Liver (tissue), 9 donors: ENCODE data around the gene PIGK. TPM values are rescaled to one million over a fixed set of nuclear protein-coding genes. Genes with fewer than 3 reads are reported as not detected.

ENCODE experiments used
- DNase-seq: peaks from one replicate; pipeline ENCODE4 v3.0.0-alpha.2; 2017; ENCODE audit warnings: low spot score
- H3K27ac ChIP-seq, 2 donors: one replicate each; pipeline ENCODE4 v1.7.0; 2013; ENCODE audit warnings: inconsistent platforms in 2 of 2, low read length in 2 of 2, control low read depth in 1 of 2, low read depth in 1 of 2, mild to moderate bottlenecking in 1 of 2
- H3K27me3 ChIP-seq, 4 donors: one replicate each; pipeline versions ENCODE4 v1.6.1 to v1.7.0; 2013; ENCODE audit warnings: low read length in 3 of 4, inconsistent platforms in 1 of 4, mild to moderate bottlenecking in 1 of 4, moderate library complexity in 1 of 4; ENCODE audit not compliant: control insufficient read depth in 4 of 4, insufficient read depth in 4 of 4
- H3K36me3 ChIP-seq, 4 donors: one replicate each; pipeline versions ENCODE4 v1.6.1 to v1.7.0; 2013; ENCODE audit warnings: low read length in 3 of 4, mild to moderate bottlenecking in 3 of 4, low read depth in 1 of 4, moderate library complexity in 1 of 4; ENCODE audit not compliant: control insufficient read depth in 4 of 4, insufficient read depth in 3 of 4
- H3K4me1 ChIP-seq, 4 donors: one replicate each; pipeline versions ENCODE4 v1.6.1 to v1.7.0; 2013; ENCODE audit warnings: low read length in 3 of 4, mild to moderate bottlenecking in 3 of 4, moderate library complexity in 1 of 4; ENCODE audit not compliant: control insufficient read depth in 4 of 4, insufficient read depth in 4 of 4
- H3K4me3 ChIP-seq, 3 donors: one replicate each; pipeline versions ENCODE4 v1.6.1 to v1.7.0; 2013; ENCODE audit warnings: low read length in 3 of 3, control low read depth in 1 of 3, low read depth in 1 of 3, mild to moderate bottlenecking in 1 of 3
- H3K9ac ChIP-seq, 2 donors: one replicate each; pipeline ENCODE4 v1.7.0; 2013; ENCODE audit warnings: low read length in 2 of 2, mild to moderate bottlenecking in 2 of 2, moderate library complexity in 2 of 2, control low read depth in 1 of 2, low read depth in 1 of 2
- H3K9me3 ChIP-seq, 4 donors: one replicate each; pipeline versions ENCODE4 v1.6.1 to v1.7.0; 2013; ENCODE audit warnings: low read length in 3 of 4; ENCODE audit not compliant: control insufficient read depth in 4 of 4
- CTCF ChIP-seq: fragments of 150-350 bp; IDR thresholded peaks from 2 replicates; pipeline ENCODE4 v1.5.1; 2017; ENCODE audit warnings: improper control_type of control experiment, low read depth, low read length; ENCODE audit not compliant: missing input control
- EGR1 ChIP-seq, 2 donors: IDR thresholded peaks; 2 replicates each; pipeline ENCODE4 v1.6.1; 2016 to 2018; ENCODE audit warnings: antibody characterized with exemption in 2 of 2, low read depth in 2 of 2
- FOXA2 ChIP-seq: IDR thresholded peaks from 2 replicates; pipeline ENCODE4 v1.6.1; 2016; ENCODE audit warnings: antibody characterized with exemption
- HNF4A ChIP-seq, 2 donors: conservative IDR thresholded peaks; 2 replicates each; pipeline ENCODE4 v1.6.1; 2016; ENCODE audit warnings: antibody characterized with exemption in 2 of 2, mild to moderate bottlenecking in 2 of 2
- JUND ChIP-seq, 2 donors: IDR thresholded peaks; 2 replicates each; pipeline ENCODE4 v1.6.1; 2016; ENCODE audit warnings: antibody characterized with exemption in 2 of 2
- NR2F2 ChIP-seq: IDR thresholded peaks from 2 replicates; pipeline ENCODE4 v1.6.1; 2016; ENCODE audit warnings: antibody characterized with exemption
- RAD21 ChIP-seq, 2 donors: IDR thresholded peaks; 2 replicates each; pipeline ENCODE4 v1.6.1; 2016; ENCODE audit warnings: antibody characterized with exemption in 2 of 2, mild to moderate bottlenecking in 2 of 2
- REST ChIP-seq: IDR thresholded peaks from 2 replicates; pipeline ENCODE4 v1.6.1; 2016; ENCODE audit warnings: antibody characterized with exemption, mild to moderate bottlenecking
- RXRA ChIP-seq, 2 donors: IDR thresholded peaks; 2 replicates each; pipeline ENCODE4 v1.6.1; 2017 to 2018; ENCODE audit warnings: antibody characterized with exemption in 2 of 2, mild to moderate bottlenecking in 1 of 2
- SP1 ChIP-seq: IDR thresholded peaks from 2 replicates; pipeline ENCODE4 v1.6.1; 2018; ENCODE audit warnings: antibody characterized with exemption, mild to moderate bottlenecking
- TAF1 ChIP-seq: conservative IDR thresholded peaks from 2 replicates; pipeline ENCODE4 v1.6.1; 2016; ENCODE audit warnings: antibody characterized with exemption, mild to moderate bottlenecking
- YY1 ChIP-seq: IDR thresholded peaks from 2 replicates; pipeline ENCODE4 v1.6.1; 2016; ENCODE audit warnings: antibody characterized with exemption, mild to moderate bottlenecking
- WGBS: extraction: QIAGEN DNeasy Blood & Tissue Kit; methylation state at CpG from one replicate; pipeline ENCODE4 v1.1.7; 2013; 5-methylcytosine and 5-hydroxymethylcytosine counted together
- polyA plus RNA-seq, 2 donors: library from polyadenylated mRNA; stranded (reverse) in 1 of 2; unstranded in 1 of 2; fragments of 200-250 nt in 1 of 2; fragments of >200 nt in 1 of 2; fragmentation: Nextera tagmentation in 1 of 2; extraction: Ambion mirVana in 1 of 2; gene quantifications; one replicate each; pipeline versions ENCODE4 v1.2.1 to v1.2.3, GENCODE V29; 2013 to 2015
- total RNA-seq, 2 donors: library from RNA; depleted of rRNA; stranded (reverse); fragments of >200 nt; gene quantifications; one replicate each; pipeline ENCODE4 v1.2.3, GENCODE V29; 2014
- donor health status: healthy.
- donor health status: healthy.
- donor health status: healthy.
- donor health status: healthy.
- donor health status: healthy.

Gene PIGK
- total and polyA plus RNA-seq, 4 donors = 10.8 to 15.6 (median 14.4) TPM

GRCh38 chr1:77133731-77134358, 85.4 kb downstream of the PIGK start:
- H3K27me3 ChIP-seq = no peaks in the 10 kb centered on the region
- no peak overlapping the region for H3K9ac ChIP-seq
- no peak for DNase-seq
- no peak for TF ChIP-seq RXRA (IDR thresholded peaks at IDR 0.05)
- no peaks in the 10 kb centered on the region for H3K9me3 ChIP-seq
- H3K27ac ChIP-seq = no peak overlapping the region
- H3K36me3 ChIP-seq = no peaks in the 10 kb centered on the region
- H3K4me1 ChIP-seq = peaks cover 0 to 10% (median 6%) of the 10 kb centered on the region in 4 donors
- 67% methylated on average over 3 of the region's 3 CpGs for WGBS
- no peak overlapping the region for H3K4me3 ChIP-seq

GRCh38 chr1:77126307-77126706, 92.9 kb downstream of the PIGK start:
- no peak overlapping the region for H3K9ac ChIP-seq
- peaks cover 0 to 4% (median 1%) of the 10 kb centered on the region in 4 donors for H3K4me1 ChIP-seq
- no peaks in the 10 kb centered on the region for H3K36me3 ChIP-seq
- peak; percentile 84 to 87 for TF ChIP-seq RAD21 (IDR thresholded peaks at IDR 0.05)
- TF ChIP-seq FOXA2 = no peak
- no peak for TF ChIP-seq YY1
- peak; percentile 57 for TF ChIP-seq CTCF
- no peaks in the 10 kb centered on the region for H3K9me3 ChIP-seq
- 18% methylated on average over 2 of the region's 2 CpGs for WGBS
- H3K27me3 ChIP-seq = no peaks in the 10 kb centered on the region
- DNase-seq = no peak
- no peak overlapping the region for H3K27ac ChIP-seq
- H3K4me3 ChIP-seq = no peak overlapping the region

GRCh38 chr1:77121503-77121902, 97.7 kb downstream of the PIGK start:
- H3K4me3 ChIP-seq = no peak overlapping the region
- WGBS = 40% methylated on average over 1 of the region's 1 CpG
- peaks cover 0 to 7% (median 1%) of the 10 kb centered on the region in 4 donors for H3K4me1 ChIP-seq
- DNase-seq = no peak
- TF ChIP-seq SP1 (no peak), HNF4A (conservative IDR thresholded peaks at IDR 0.05) (peak; percentile 59 to 64)
- H3K27me3 ChIP-seq = no peaks in the 10 kb centered on the region
- H3K27ac ChIP-seq = no peak overlapping the region
- H3K9ac ChIP-seq = no peak overlapping the region
- H3K36me3 ChIP-seq = no peaks in the 10 kb centered on the region
- H3K9me3 ChIP-seq = no peaks in the 10 kb centered on the region

- 77% methylated on average over 3 of the region's 3 CpGs for WGBS
- no peaks in the 10 kb centered on the region for H3K9me3 ChIP-seq
- DNase-seq = no peak
- no peak overlapping the region for H3K27ac ChIP-seq
- TF ChIP-seq NR2F2 (no peak), YY1 (no peak), FOXA2 (no peak), EGR1 (IDR thresholded peaks at IDR 0.05; ENCODE audit: low read depth in 2 of 2) (no peak), REST (no peak), RXRA (IDR thresholded peaks at IDR 0.05) (no peak), TAF1 (no peak), CTCF (no peak), JUND (IDR thresholded peaks at IDR 0.05) (no peak)
- no peaks in the 10 kb centered on the region for H3K27me3 ChIP-seq
- H3K4me1 ChIP-seq = peaks cover 0 to 7% (median 1%) of the 10 kb centered on the region in 4 donors
- H3K4me3 ChIP-seq = no peak overlapping the region
- no peak overlapping the region for H3K9ac ChIP-seq
- no peaks in the 10 kb centered on the region for H3K36me3 ChIP-seq
These were observed 98.3 kb downstream of the PIGK start for GRCh38 chr1:77120950-77121349.
